ENCODE measurements around the gene ZNF512B. TPM values are rescaled to one million over a fixed set of nuclear protein-coding genes. Genes with fewer than 3 reads are reported as not detected.
"Not testable (repeated sequence)": the region's sequence is repeated elsewhere in the genome, so short reads cannot be mapped to it uniquely, and the experiment has no call there.

Gene ZNF512B
- total RNA-seq, 2 experiments from 2014 or later: 7.2 to 14.3 TPM

- POLR2A ChIA-PET: interaction anchor here (0.6 kb wide), 1 partner anchor 50 kb away, joined by 3 read pairs; no protein-coding TSS in a partner anchor
- no TSS peak for BruUV-seq (replicated peaks)
- H3K9me2 ChIP-seq (ENCODE audit: insufficient read depth, low read length): no peaks in the 10 kb centered on the region
- H3K79me2 ChIP-seq (ENCODE audit: insufficient read depth, low read depth, low read length): no peaks in the 10 kb centered on the region
- H3K27ac ChIP-seq (ENCODE audit: low read depth, low read length, poor library complexity, severe bottlenecking): no peak overlapping the region
- H2AFZ ChIP-seq (ENCODE audit: low read length): no peak overlapping the region
- intact Hi-C loops (cut with micrococcal nuclease; ENCODE audit: unreplicated experiment): no loop called here
- TF ChIP-seq CTCF (conservative IDR thresholded peaks at IDR 0.05; ENCODE audit: low read length): no peak
- no peak for TF ChIP-seq EZH2phosphoT487 (IDR thresholded peaks at IDR 0.05; ENCODE audit: borderline replicate concordance, low read depth, low read length)
- no peak overlapping the region for H3K4me2 ChIP-seq (ENCODE audit: low read length)
- no peaks in the 10 kb centered on the region for H3K36me3 ChIP-seq (ENCODE audit: insufficient read depth, low read length)
- no peaks in the 10 kb centered on the region for H4K20me1 ChIP-seq (ENCODE audit: insufficient read depth, low read length)
- no peak overlapping the region for H3K4me3 ChIP-seq (ENCODE audit: low read depth, low read length, poor library complexity, severe bottlenecking)
- H3K4me1 ChIP-seq (ENCODE audit: insufficient read depth, low read length, poor library complexity, severe bottlenecking): peaks cover 18% of the 10 kb centered on the region
- H3K9me3 ChIP-seq (ENCODE audit: low read length): no peaks in the 10 kb centered on the region
- no peak for DNase-seq (ENCODE audit: low spot score)
- CTCF ChIA-PET (ENCODE audit: unreplicated experiment): no interaction called here
Measured at GRCh38 chr20:63961664-63962425, 7.9 kb downstream of the ZNF512B start.

- H2AFZ ChIP-seq (ENCODE audit: low read length); H3K9me2 ChIP-seq (ENCODE audit: insufficient read depth, low read length); H4K20me1 ChIP-seq (ENCODE audit: insufficient read depth, low read length); H3K36me3 ChIP-seq (ENCODE audit: insufficient read depth, low read length); CTCF ChIA-PET (ENCODE audit: unreplicated experiment); H3K79me2 ChIP-seq (ENCODE audit: insufficient read depth, low read depth, low read length); H3K4me2 ChIP-seq (ENCODE audit: low read length); H3K9me3 ChIP-seq (ENCODE audit: low read length); H3K4me3 ChIP-seq (ENCODE audit: low read depth, low read length, poor library complexity, severe bottlenecking); intact Hi-C loops (cut with micrococcal nuclease; ENCODE audit: unreplicated experiment); DNase-seq (ENCODE audit: low spot score); H3K27ac ChIP-seq (ENCODE audit: low read depth, low read length, poor library complexity, severe bottlenecking); BruUV-seq (replicated peaks): not testable (repeated sequence)
- POLR2A ChIA-PET: interaction anchor here (0.6 kb wide), 1 partner anchor 50 kb away, joined by 3 read pairs; no protein-coding TSS in a partner anchor
- H3K4me1 ChIP-seq (ENCODE audit: insufficient read depth, low read length, poor library complexity, severe bottlenecking): peaks cover 21% of the 10 kb centered on the region
Measured at GRCh38 chr20:63960654-63961621, 8.8 kb downstream of the ZNF512B start.

GRCh38 chr20:63959699-63960075 is 10.0 kb downstream of the ZNF512B start:
- Histone ChIP-seq H3K9me3 (ENCODE audit: low read length) (no peaks in the 10 kb centered on the region), H3K4me3 (ENCODE audit: low read depth, low read length, poor library complexity, severe bottlenecking) (no peak overlapping the region), H3K27ac (ENCODE audit: low read depth, low read length, poor library complexity, severe bottlenecking) (no peak overlapping the region), H3K36me3 (ENCODE audit: insufficient read depth, low read length) (no peaks in the 10 kb centered on the region; the same call in 1 of the 2 replicates), H3K4me1 (ENCODE audit: insufficient read depth, low read length, poor library complexity, severe bottlenecking) (peaks cover 26% of the 10 kb centered on the region), H3K79me2 (ENCODE audit: insufficient read depth, low read depth, low read length) (peaks cover 10% of the 10 kb centered on the region; the same call in 1 of the 2 replicates), H3K4me2 (ENCODE audit: low read length) (no peak overlapping the region), H4K20me1 (ENCODE audit: insufficient read depth, low read length) (no peaks in the 10 kb centered on the region), H2AFZ (ENCODE audit: low read length) (no peak overlapping the region), H3K9me2 (ENCODE audit: insufficient read depth, low read length) (no peaks in the 10 kb centered on the region)
- no peak for TF ChIP-seq EZH2phosphoT487 (IDR thresholded peaks at IDR 0.05; ENCODE audit: borderline replicate concordance, low read depth, low read length)
- TF ChIP-seq CTCF (conservative IDR thresholded peaks at IDR 0.05; ENCODE audit: low read length): no peak
- no TSS peak for BruUV-seq (replicated peaks)
- POLR2A ChIA-PET: no interaction called here
- intact Hi-C loops (cut with micrococcal nuclease; ENCODE audit: unreplicated experiment): no loop called here
- DNase-seq (ENCODE audit: low spot score): no peak
- CTCF ChIA-PET (ENCODE audit: unreplicated experiment): no interaction called here
